ENCODE data around the gene C11orf52. TPM values are rescaled to one million over a fixed set of nuclear protein-coding genes. Genes with fewer than 3 reads are reported as not detected.

C11orf52 gene
- total and polyA plus RNA-seq, 8 donors, result 9.3 to 23.3 (median 12.6) TPM

GRCh38 chr11:111934306-111934705 is 15.6 kb downstream of the C11orf52 start:
- peaks cover 0 to 11% (median 5%) of the 10 kb centered on the region in 3 donors for H3K4me1 ChIP-seq
- H3K36me3 ChIP-seq, result no peaks in the 10 kb centered on the region
- no peaks in the 10 kb centered on the region for H3K27me3 ChIP-seq
- ATAC-seq, result no peak
- no peaks in the 10 kb centered on the region for H3K9me3 ChIP-seq
- TF ChIP-seq CTCF (IDR thresholded peaks at IDR 0.05), result no peak
- WGBS, 2 donors, result 88 to 91% methylated on average over 1 of the region's 1 CpG
- H3K27ac ChIP-seq, result no peak overlapping the region
- no peak for DNase-seq
- intact Hi-C loops (cut with DNase I), result loop anchor here in 1 of 3 donors (10.0 kb wide), 1 partner anchor 50 kb away; no protein-coding TSS in a partner anchor
- FAIRE-seq, result no peak
- no peak overlapping the region for H3K4me3 ChIP-seq

- no peak overlapping the region for H3K4me3 ChIP-seq
- H3K27me3 ChIP-seq, result no peaks in the 10 kb centered on the region
- H3K27ac ChIP-seq, result no peak overlapping the region
- no peak for FAIRE-seq
- WGBS, 2 donors, result 72 to 85% methylated on average over 4 of the region's 4 CpGs
- H3K36me3 ChIP-seq, result no peaks in the 10 kb centered on the region
- no peak for DNase-seq
- intact Hi-C loops (cut with DNase I), result loop anchor here in 1 of 3 donors (10.0 kb wide), 1 partner anchor 49 kb away; no protein-coding TSS in a partner anchor
- H3K9me3 ChIP-seq, result no peaks in the 10 kb centered on the region
- no peak for TF ChIP-seq CTCF (IDR thresholded peaks at IDR 0.05)
- H3K4me1 ChIP-seq, result peaks cover 0 to 11% (median 5%) of the 10 kb centered on the region in 3 donors
- no peak for ATAC-seq
Measured at GRCh38 chr11:111935317-111936039, 16.8 kb downstream of the C11orf52 start.

GRCh38 chr11:111936040-111936540 is 17.4 kb downstream of the C11orf52 start:
- no peak for FAIRE-seq
- TF ChIP-seq CTCF (IDR thresholded peaks at IDR 0.05), result no peak
- peak overlapping the region in 2 of 4 donors; percentile 70 to 80 for H3K4me3 ChIP-seq
- 29 to 31% methylated on average over 3 of the region's 3 CpGs for WGBS, 2 donors
- peaks cover 0 to 11% (median 5%) of the 10 kb centered on the region in 3 donors for H3K4me1 ChIP-seq
- no peaks in the 10 kb centered on the region for H3K27me3 ChIP-seq
- intact Hi-C loops (cut with DNase I), result loop anchor here in 1 of 3 donors (10.0 kb wide), 1 partner anchor 49 kb away; no protein-coding TSS in a partner anchor
- ATAC-seq, result no peak
- H3K9me3 ChIP-seq, result no peaks in the 10 kb centered on the region
- no peaks in the 10 kb centered on the region for H3K36me3 ChIP-seq
- H3K27ac ChIP-seq, result peak overlapping the region in 1 of 4 donors; percentile 17
- no peak for DNase-seq

- ATAC-seq, result peak in 3 of 4 donors; percentile 3 to 9 (median 6)
Measured at GRCh38 chr11:111937461-111937769, 18.7 kb downstream of the C11orf52 start.

More at GRCh38 chr11:111937461-111937769, 18.7 kb downstream of the C11orf52 start:
- Histone ChIP-seq H3K9me3 (no peaks in the 10 kb centered on the region), H3K4me1 (peaks cover 0 to 7% (median 5%) of the 10 kb centered on the region in 3 donors), H3K36me3 (no peaks in the 10 kb centered on the region), H3K4me3 (peak overlapping the region; percentile 60 to 80 (median 67)), H3K27me3 (no peaks in the 10 kb centered on the region), H3K27ac (peak overlapping the region in 2 of 4 donors; percentile 18 to 38)
- no peak for TF ChIP-seq CTCF (IDR thresholded peaks at IDR 0.05)
- intact Hi-C loops (cut with DNase I), result loop anchor here in 1 of 3 donors (10.0 kb wide), 1 partner anchor 47 kb away; no protein-coding TSS in a partner anchor
- FAIRE-seq, result no peak
- 9 to 10% methylated on average over 9 of the region's 9 CpGs for WGBS, 2 donors
- DNase-seq, result peak in 1 of 6 donors; percentile 42

Measured in pancreas (tissue), 10 donors.